Measurements from ENCODE around the gene JAKMIP1.

Gene JAKMIP1

DNA sequence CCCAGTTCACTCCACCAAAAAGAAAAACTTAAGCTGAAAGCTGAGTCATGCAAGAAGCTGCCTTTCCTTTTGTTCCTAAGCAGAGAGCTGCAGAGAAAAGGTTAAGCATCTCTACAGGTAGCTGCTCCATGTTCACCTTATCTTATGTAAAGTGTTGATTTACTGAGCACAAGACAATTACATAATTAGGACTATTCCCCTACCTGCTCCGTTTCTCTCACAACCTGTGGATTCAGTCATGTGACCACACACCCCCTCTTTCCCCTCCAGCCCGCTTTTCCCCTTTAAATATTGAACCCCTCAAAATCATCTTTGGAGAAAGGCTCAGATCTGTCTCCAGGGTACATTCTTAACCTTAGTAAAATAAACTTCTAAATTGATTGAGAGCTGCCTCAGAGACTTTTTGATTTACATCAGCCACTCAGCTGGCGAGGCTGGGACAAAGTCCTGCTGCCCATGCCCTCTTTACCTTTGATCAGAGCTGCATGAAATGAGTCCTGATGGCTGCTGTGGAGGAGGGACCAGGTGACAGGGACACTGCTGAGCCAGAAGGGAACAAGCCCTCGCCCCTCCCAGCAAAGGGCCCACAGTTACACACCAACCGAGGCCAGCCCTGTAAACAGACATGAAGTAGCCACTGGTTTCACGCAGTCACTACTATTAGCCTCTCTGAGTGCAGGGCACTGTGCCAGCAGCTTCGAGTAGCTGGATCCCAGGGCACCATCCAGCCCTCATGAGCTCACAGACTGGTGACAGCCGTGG lies 128.2 kb downstream of the JAKMIP1 start:
- H3K4me3 ChIP-seq (ENCODE audit: insufficient read depth, low read depth, low read length, poor library complexity, severe bottlenecking) = no peak overlapping the region
- no peak overlapping the region for H3K27ac ChIP-seq (ENCODE audit: insufficient read depth, low read length, poor library complexity, severe bottlenecking)
- no peaks in the 10 kb centered on the region for H3K27me3 ChIP-seq (replicated peaks; ENCODE audit: control insufficient read depth, insufficient read depth, low read length, poor library complexity, severe bottlenecking)
- H3K4me1 ChIP-seq (ENCODE audit: control insufficient read depth, insufficient read depth, low read length, poor library complexity, severe bottlenecking) = no peaks in the 10 kb centered on the region
- no peak for DNase-seq
- H3K36me3 ChIP-seq (ENCODE audit: control insufficient read depth, insufficient read depth, low read length) = no peaks in the 10 kb centered on the region
- H3K9me3 ChIP-seq (ENCODE audit: control insufficient read depth, low read length) = no peaks in the 10 kb centered on the region

DNA sequence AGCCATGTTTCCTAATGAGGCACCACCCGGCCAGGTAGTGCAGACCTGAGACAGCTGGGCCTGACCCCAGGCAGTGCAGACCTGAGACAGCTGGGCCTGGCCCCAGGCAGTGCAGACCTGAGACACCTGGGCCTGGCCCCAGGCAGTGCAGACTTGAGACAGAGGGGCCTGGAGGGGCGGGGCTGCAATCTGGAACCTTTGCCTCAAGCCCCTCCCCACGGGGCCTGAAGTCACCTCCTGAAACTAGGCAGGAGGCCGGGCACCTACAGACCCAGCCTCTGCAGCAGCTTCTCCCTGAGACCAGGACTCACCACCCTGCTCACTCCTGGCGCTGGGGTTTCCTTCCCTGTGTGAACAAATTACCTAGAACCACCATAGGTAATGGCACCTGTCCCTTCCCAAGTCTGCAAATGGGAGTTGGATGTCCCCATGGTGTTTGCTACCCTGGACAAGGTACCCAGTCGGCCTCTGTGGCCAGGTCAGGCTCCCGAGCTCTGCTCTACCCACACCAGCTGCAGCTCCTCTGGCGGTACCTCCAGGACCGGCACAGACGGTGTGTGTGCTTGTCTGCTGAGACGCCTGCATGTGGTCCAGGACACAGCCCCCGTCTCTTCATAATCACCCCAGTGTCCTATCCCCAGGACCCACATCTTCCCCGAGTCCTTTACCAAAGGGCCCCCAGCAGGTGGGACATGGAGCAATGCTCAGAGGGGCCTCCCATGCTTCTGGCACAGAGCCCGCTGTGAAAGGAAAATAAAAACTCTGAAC lies 129.0 kb downstream of the JAKMIP1 start:
- no peaks in the 10 kb centered on the region for H3K9me3 ChIP-seq (ENCODE audit: control insufficient read depth, low read length)
- no peak for DNase-seq
- H3K4me1 ChIP-seq (ENCODE audit: control insufficient read depth, insufficient read depth, low read length, poor library complexity, severe bottlenecking) = no peaks in the 10 kb centered on the region
- no peak overlapping the region for H3K4me3 ChIP-seq (ENCODE audit: insufficient read depth, low read depth, low read length, poor library complexity, severe bottlenecking)
- H3K36me3 ChIP-seq (ENCODE audit: control insufficient read depth, insufficient read depth, low read length) = no peaks in the 10 kb centered on the region
- no peaks in the 10 kb centered on the region for H3K27me3 ChIP-seq (replicated peaks; ENCODE audit: control insufficient read depth, insufficient read depth, low read length, poor library complexity, severe bottlenecking)
- no peak overlapping the region for H3K27ac ChIP-seq (ENCODE audit: insufficient read depth, low read length, poor library complexity, severe bottlenecking)

DNA sequence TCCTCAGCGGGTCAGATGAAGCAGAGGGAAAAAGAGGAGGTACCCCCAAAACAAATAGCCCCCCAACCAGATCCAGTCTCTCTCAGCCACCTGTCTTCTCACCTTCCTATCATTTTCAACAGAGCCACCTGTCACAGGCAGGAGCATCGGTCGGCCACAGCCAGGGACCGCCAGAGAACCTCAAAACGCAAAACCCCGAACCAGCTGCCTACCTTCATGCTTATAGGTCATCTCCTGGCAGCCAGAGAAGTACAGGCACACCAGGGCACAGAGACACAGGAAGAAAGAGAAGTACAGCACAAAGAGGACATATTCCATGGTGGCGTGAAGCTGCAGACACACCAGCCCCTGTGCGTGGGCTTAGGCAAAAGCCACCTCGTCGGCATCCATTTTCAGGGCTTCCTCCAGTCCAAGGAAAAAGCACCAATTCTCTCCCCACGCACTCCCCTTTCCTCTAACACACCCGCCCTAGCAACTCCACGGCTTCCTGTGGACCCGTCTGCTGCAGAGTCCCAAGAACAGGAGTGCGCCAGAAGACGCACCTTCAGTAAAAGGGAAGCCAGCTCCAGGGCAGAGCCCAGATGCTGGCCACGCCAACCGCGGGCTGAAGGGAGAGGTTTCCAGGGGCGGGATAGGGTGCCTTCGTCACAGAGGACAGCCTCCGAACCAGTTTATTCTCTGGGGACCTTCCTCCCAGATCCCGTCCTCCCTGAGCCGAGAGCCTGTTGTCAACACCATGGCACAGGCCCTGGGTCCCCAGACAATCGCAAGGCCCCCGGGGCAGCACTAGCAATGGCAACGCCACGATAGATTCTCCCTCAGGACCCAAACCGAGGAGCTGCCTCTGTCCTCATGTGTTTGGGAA lies 130.3 kb downstream of the JAKMIP1 start:
- Histone ChIP-seq H3K27ac (ENCODE audit: insufficient read depth, low read length, poor library complexity, severe bottlenecking) (no peak overlapping the region), H3K4me3 (ENCODE audit: insufficient read depth, low read depth, low read length, poor library complexity, severe bottlenecking) (no peak overlapping the region), H3K36me3 (ENCODE audit: control insufficient read depth, insufficient read depth, low read length) (no peaks in the 10 kb centered on the region), H3K27me3 (replicated peaks; ENCODE audit: control insufficient read depth, insufficient read depth, low read length, poor library complexity, severe bottlenecking) (no peaks in the 10 kb centered on the region), H3K9me3 (ENCODE audit: control insufficient read depth, low read length) (no peaks in the 10 kb centered on the region), H3K4me1 (ENCODE audit: control insufficient read depth, insufficient read depth, low read length, poor library complexity, severe bottlenecking) (no peaks in the 10 kb centered on the region)
- no peak for DNase-seq

DNA sequence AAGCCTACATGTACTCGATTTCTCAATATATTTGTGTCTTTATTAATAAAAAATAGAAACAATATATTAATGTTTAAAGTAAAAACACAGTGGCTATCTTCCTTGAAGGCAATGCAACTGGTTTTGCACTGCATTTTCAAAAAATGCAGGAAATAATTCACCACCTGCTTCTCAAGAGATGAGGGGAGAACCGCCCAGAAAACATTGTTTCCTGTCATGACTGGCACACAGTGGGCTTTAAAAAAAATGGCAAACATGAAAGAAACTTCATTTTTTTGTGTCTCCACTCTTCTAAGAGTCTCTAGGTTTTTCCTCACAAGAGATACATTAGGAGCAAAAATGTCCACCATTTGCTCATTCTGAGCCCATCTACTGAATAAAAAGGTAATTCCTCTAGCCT lies 131.4 kb downstream of the JAKMIP1 start:
- Histone ChIP-seq H3K9me3 (ENCODE audit: control insufficient read depth, low read length) (no peaks in the 10 kb centered on the region), H3K27me3 (replicated peaks; ENCODE audit: control insufficient read depth, insufficient read depth, low read length, poor library complexity, severe bottlenecking) (no peaks in the 10 kb centered on the region), H3K4me1 (ENCODE audit: control insufficient read depth, insufficient read depth, low read length, poor library complexity, severe bottlenecking) (no peaks in the 10 kb centered on the region), H3K4me3 (ENCODE audit: insufficient read depth, low read depth, low read length, poor library complexity, severe bottlenecking) (no peak overlapping the region), H3K36me3 (ENCODE audit: control insufficient read depth, insufficient read depth, low read length) (no peaks in the 10 kb centered on the region), H3K27ac (ENCODE audit: insufficient read depth, low read length, poor library complexity, severe bottlenecking) (no peak overlapping the region)
- no peak for DNase-seq

DNA sequence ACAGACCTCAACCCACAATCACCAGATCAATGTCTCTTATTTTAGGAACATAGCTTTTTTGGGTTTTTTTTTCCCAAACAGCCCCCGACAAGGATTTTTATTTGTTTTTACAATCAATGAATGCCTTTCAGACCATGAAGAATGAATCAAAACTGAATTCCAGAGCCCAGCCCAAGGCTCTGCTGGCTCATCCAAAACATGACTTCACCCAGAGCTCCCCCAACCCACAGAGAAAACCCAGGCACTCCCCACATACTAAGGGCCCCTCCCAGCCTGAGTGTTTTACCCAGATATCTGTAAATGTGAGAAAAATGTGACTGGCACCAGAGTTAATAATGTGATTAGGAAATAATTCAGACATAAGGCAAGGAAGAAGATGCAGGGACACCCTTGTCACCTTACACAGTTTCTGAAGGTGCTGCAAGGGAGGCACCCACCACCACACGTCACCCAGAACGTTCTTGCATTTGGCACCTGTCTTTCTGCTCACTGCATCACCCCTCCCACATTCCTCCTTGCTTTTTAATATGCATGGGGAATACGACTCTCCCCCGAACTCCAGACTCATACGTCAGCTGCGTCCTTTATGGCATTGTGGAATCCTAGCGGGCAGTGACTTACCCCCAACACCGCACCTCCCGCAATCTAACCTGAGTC lies 134.3 kb downstream of the JAKMIP1 start:
- no peaks in the 10 kb centered on the region for H3K27me3 ChIP-seq (replicated peaks; ENCODE audit: control insufficient read depth, insufficient read depth, low read length, poor library complexity, severe bottlenecking)
- H3K36me3 ChIP-seq (ENCODE audit: control insufficient read depth, insufficient read depth, low read length) = peaks cover 9% of the 10 kb centered on the region
- no peaks in the 10 kb centered on the region for H3K9me3 ChIP-seq (ENCODE audit: control insufficient read depth, low read length)
- H3K4me3 ChIP-seq (ENCODE audit: insufficient read depth, low read depth, low read length, poor library complexity, severe bottlenecking) = no peak overlapping the region
- H3K27ac ChIP-seq (ENCODE audit: insufficient read depth, low read length, poor library complexity, severe bottlenecking) = no peak overlapping the region
- no peaks in the 10 kb centered on the region for H3K4me1 ChIP-seq (ENCODE audit: control insufficient read depth, insufficient read depth, low read length, poor library complexity, severe bottlenecking)
- DNase-seq = no peak

DNA sequence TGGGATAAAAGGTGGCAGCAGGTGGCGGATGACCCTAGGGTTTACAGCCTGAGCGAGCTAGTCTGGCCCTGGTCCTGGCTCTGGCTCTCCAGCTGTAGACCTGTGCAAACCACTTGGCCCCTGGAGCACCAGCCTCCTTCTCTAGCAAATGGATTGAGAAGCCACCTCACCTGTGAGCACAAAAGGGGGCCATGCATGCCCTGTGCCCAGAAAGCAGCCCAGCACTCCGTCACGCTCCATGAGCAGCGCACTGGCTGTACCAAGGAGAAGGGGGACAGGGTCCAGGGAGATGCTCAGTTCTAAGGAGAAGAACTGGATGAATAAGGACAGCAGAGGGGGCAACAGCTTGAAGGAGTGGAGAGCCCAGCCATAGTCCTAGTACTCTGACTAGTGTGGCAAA lies 135.2 kb downstream of the JAKMIP1 start:
- no peaks in the 10 kb centered on the region for H3K27me3 ChIP-seq (replicated peaks; ENCODE audit: control insufficient read depth, insufficient read depth, low read length, poor library complexity, severe bottlenecking)
- no peaks in the 10 kb centered on the region for H3K9me3 ChIP-seq (ENCODE audit: control insufficient read depth, low read length)
- H3K4me1 ChIP-seq (ENCODE audit: control insufficient read depth, insufficient read depth, low read length, poor library complexity, severe bottlenecking) = no peaks in the 10 kb centered on the region
- no peak overlapping the region for H3K4me3 ChIP-seq (ENCODE audit: insufficient read depth, low read depth, low read length, poor library complexity, severe bottlenecking)
- no peak for DNase-seq
- H3K27ac ChIP-seq (ENCODE audit: insufficient read depth, low read length, poor library complexity, severe bottlenecking) = no peak overlapping the region
- H3K36me3 ChIP-seq (ENCODE audit: control insufficient read depth, insufficient read depth, low read length) = peaks cover 11% of the 10 kb centered on the region

DNA sequence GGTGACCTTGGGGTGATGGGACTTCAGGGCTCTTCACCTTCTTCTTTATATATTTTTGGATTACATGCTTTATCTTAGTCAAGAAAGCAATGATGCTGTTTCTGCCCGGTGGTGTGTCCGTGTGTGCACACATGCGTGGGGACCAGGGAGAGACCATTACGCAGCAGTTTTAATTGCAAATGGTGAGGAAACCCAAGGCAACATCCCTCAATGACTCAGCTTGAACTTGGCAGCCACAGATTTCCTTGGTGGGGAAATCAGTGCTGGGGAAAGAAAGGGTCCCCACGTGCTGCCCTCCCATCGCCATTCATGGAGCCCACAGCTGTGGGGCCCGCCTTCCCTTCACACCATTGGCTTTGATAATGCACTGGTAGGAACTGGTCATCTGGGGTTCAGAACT lies 136.0 kb downstream of the JAKMIP1 start:
- Histone ChIP-seq H3K9me3 (ENCODE audit: control insufficient read depth, low read length) (peaks cover 2% of the 10 kb centered on the region), H3K36me3 (ENCODE audit: control insufficient read depth, insufficient read depth, low read length) (peaks cover 16% of the 10 kb centered on the region)

DNA sequence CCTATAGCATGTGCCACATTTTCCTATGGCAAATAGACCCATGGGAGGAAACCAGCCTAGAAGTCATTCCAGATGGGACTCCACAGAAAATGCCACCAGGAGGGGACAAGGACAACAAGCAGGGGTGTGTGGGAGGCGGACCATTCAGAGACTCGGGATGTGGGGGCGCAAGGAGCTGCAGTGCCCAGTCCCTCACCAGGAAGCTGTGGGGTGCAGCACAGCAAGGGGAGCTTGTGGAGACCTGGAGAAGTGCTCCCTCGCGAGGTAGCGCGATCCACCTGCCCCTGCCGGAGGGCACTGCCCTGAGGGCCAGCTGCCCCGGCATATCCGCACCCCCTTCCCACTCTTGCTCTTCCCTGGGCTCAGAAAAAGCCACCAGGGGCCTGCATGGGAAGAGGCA lies 136.7 kb downstream of the JAKMIP1 start:
- H3K27me3 ChIP-seq (replicated peaks; ENCODE audit: control insufficient read depth, insufficient read depth, low read length, poor library complexity, severe bottlenecking) = no peaks in the 10 kb centered on the region
- no peak for DNase-seq
- no peak overlapping the region for H3K27ac ChIP-seq (ENCODE audit: insufficient read depth, low read length, poor library complexity, severe bottlenecking)
- no peaks in the 10 kb centered on the region for H3K4me1 ChIP-seq (ENCODE audit: control insufficient read depth, insufficient read depth, low read length, poor library complexity, severe bottlenecking)
- H3K9me3 ChIP-seq (ENCODE audit: control insufficient read depth, low read length) = peaks cover 8% of the 10 kb centered on the region
- no peak overlapping the region for H3K4me3 ChIP-seq (ENCODE audit: insufficient read depth, low read depth, low read length, poor library complexity, severe bottlenecking)
- H3K36me3 ChIP-seq (ENCODE audit: control insufficient read depth, insufficient read depth, low read length) = peaks cover 23% of the 10 kb centered on the region

More for the DNA sequence above, 136.0 kb downstream of the JAKMIP1 start:
- Histone ChIP-seq H3K27ac (ENCODE audit: insufficient read depth, low read length, poor library complexity, severe bottlenecking) (no peak overlapping the region), H3K4me1 (ENCODE audit: control insufficient read depth, insufficient read depth, low read length, poor library complexity, severe bottlenecking) (no peaks in the 10 kb centered on the region), H3K4me3 (ENCODE audit: insufficient read depth, low read depth, low read length, poor library complexity, severe bottlenecking) (no peak overlapping the region), H3K27me3 (replicated peaks; ENCODE audit: control insufficient read depth, insufficient read depth, low read length, poor library complexity, severe bottlenecking) (no peaks in the 10 kb centered on the region)
- DNase-seq = no peak

DNA sequence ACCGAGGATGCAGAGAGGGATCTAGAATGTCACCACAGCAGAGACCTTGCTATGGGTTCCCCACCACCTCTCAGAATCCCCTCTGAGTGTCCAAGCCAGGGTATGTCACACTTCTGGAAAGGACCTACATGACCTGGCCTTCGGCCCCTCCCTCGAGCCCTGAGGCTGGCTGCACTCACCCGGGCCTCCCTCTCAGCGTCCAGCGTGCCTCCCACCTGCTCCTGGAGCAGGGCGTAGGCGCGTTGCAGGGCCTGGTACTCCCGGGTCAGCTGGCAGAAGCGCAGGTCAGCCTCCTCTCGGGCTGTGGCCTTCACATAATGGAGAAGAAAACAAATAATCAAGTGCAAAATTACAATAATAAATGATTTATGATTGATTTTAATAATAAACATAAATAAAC lies 138.2 kb downstream of the JAKMIP1 start:
- DNase-seq = no peak
- H3K27me3 ChIP-seq (replicated peaks; ENCODE audit: control insufficient read depth, insufficient read depth, low read length, poor library complexity, severe bottlenecking) = no peaks in the 10 kb centered on the region
- peaks cover 20% of the 10 kb centered on the region for H3K9me3 ChIP-seq (ENCODE audit: control insufficient read depth, low read length)
- H3K27ac ChIP-seq (ENCODE audit: insufficient read depth, low read length, poor library complexity, severe bottlenecking) = no peak overlapping the region
- H3K4me1 ChIP-seq (ENCODE audit: control insufficient read depth, insufficient read depth, low read length, poor library complexity, severe bottlenecking) = no peaks in the 10 kb centered on the region
- H3K36me3 ChIP-seq (ENCODE audit: control insufficient read depth, insufficient read depth, low read length) = peaks cover 34% of the 10 kb centered on the region
- H3K4me3 ChIP-seq (ENCODE audit: insufficient read depth, low read depth, low read length, poor library complexity, severe bottlenecking) = no peak overlapping the region

Data from effector memory CD4-positive, alpha-beta T cell (primary cell).